K562 (cell line): ENCODE results near the gene PLCB3. TPM values are rescaled to one million over a fixed set of nuclear protein-coding genes. Genes with fewer than 3 reads are reported as not detected.

ENCODE experiments used
- BDP1 ChIP-seq: IDR thresholded peaks from 3 replicates; pipeline ENCODE4 v1.6.1; 2011; ENCODE audit not compliant: insufficient read length, insufficient read depth
- CBFA2T2 ChIP-seq: fragments of 450-650 bp; conservative IDR thresholded peaks from 2 replicates; pipeline ENCODE4 v1.6.1; 2017; ENCODE audit warnings: mild to moderate bottlenecking
- CREB3L1 ChIP-seq: fragments of 450-650 bp; IDR thresholded peaks from 2 replicates; pipeline ENCODE4 v1.6.1; 2014; ENCODE audit warnings: low read depth, mild to moderate bottlenecking, moderate library complexity, borderline replicate concordance
- CTCF ChIP-seq, 3 experiments: IDR thresholded peaks in 2 of 3; conservative IDR thresholded peaks in 1 of 3; 2 replicates each; pipeline ENCODE4 v1.5.1; 2011 to 2012; ENCODE audit warnings: low read length in 3 of 3, mild to moderate bottlenecking in 3 of 3, control low read depth in 2 of 3, improper control_type of control experiment in 1 of 3, inconsistent platforms in 1 of 3, low read depth in 1 of 3, mixed read lengths in 1 of 3, moderate library complexity in 1 of 3; ENCODE audit not compliant: insufficient read depth in 2 of 3
- DIDO1 ChIP-seq: fragments of 450-650 bp; IDR thresholded peaks from 2 replicates; pipeline ENCODE4 v1.6.1; 2016; ENCODE audit warnings: low read depth, missing biosample characterization, missing genetic modification characterization
- GABPA ChIP-seq: fragments of 200-800 bp; sonication (Bioruptor generic); conservative IDR thresholded peaks from 2 replicates; pipeline ENCODE4 v1.6.1; 2016; ENCODE audit warnings: low read depth, missing genetic modification characterization, missing compliant biosample characterization
- LEF1 ChIP-seq: fragments of 450-650 bp; IDR thresholded peaks from 2 replicates; pipeline ENCODE4 v1.6.1; 2016; ENCODE audit warnings: mild to moderate bottlenecking
- MAFK ChIP-seq: IDR thresholded peaks from 2 replicates; pipeline ENCODE4 v1.6.1; 2011; ENCODE audit warnings: low read length, improper control_type of control experiment
- MCM5 ChIP-seq: fragments of 450-650 bp; IDR thresholded peaks from 2 replicates; pipeline ENCODE4 v1.6.1; 2016; ENCODE audit warnings: low read depth
- NCOA4 ChIP-seq: fragments of 450-650 bp; IDR thresholded peaks from 2 replicates; pipeline ENCODE4 v1.6.1; 2018; ENCODE audit warnings: mild to moderate bottlenecking; ENCODE audit not compliant: partially characterized antibody
- PRDM10 ChIP-seq: fragments of 450-650 bp; IDR thresholded peaks from 2 replicates; pipeline ENCODE4 v1.6.1; 2018; ENCODE audit not compliant: partially characterized antibody
- PTBP1 ChIP-seq: fragments of 200-400 bp; formaldehyde crosslinking; IDR thresholded peaks from 2 replicates; pipeline ENCODE4 v1.6.1; 2017; ENCODE audit warnings: low read depth, low read length
- RBM22 ChIP-seq: fragments of 200-400 bp; formaldehyde crosslinking; IDR thresholded peaks from 2 replicates; pipeline ENCODE4 v1.6.1; 2018; ENCODE audit warnings: low read length, low read depth; ENCODE audit not compliant: poor library complexity, severe bottlenecking
- RNF2 ChIP-seq: sonication (generic); IDR thresholded peaks from 2 replicates; pipeline ENCODE4 v1.6.1; 2016
- USF1 ChIP-seq: sonication (generic); formaldehyde crosslinking; IDR thresholded peaks from 2 replicates; pipeline ENCODE4 v1.9.0; 2022; ENCODE audit warnings: mild to moderate bottlenecking, missing genetic modification reagents
- ZFP91 ChIP-seq: sonication (generic); formaldehyde crosslinking; IDR thresholded peaks from 2 replicates; pipeline ENCODE4 v1.8.0; 2022; ENCODE audit warnings: mild to moderate bottlenecking, missing genetic modification reagents
- ZNF282 ChIP-seq: sonication (generic); formaldehyde crosslinking; IDR thresholded peaks from 2 replicates; pipeline ENCODE4 v1.8.1; 2023; ENCODE audit warnings: missing genetic modification reagents
- ZSCAN29 ChIP-seq: fragments of 450-650 bp; IDR thresholded peaks from 2 replicates; pipeline ENCODE4 v1.6.1; 2017
- polyA plus RNA-seq, 8 experiments: library from polyadenylated mRNA; depleted of rRNA in 4 of 8; stranded (reverse) in 5 of 8; unstranded in 3 of 8; fragments of >200 nt; fragmentation: Nextera tagmentation in 2 of 8; fragmentation: Illumina TruSeq in 1 of 8; extraction: Ambion mirVana in 2 of 8; extraction: Trizol in 1 of 8; gene quantifications; 2 replicates each; pipeline versions ENCODE4 v1.2.1 to v1.2.3, GENCODE V29; 2011 to 2014; ENCODE audit warnings: inconsistent platforms in 1 of 8, missing spikeins in 1 of 8
- total RNA-seq, 7 experiments: library from RNA; depleted of rRNA in 6 of 7; stranded (reverse); fragments of >200 nt in 6 of 7; fragmentation: Illumina TruSeq in 2 of 7; extraction: Trizol in 2 of 7; gene quantifications; 2 replicates each; pipeline versions ENCODE4 v1.2.1 to v1.2.3, GENCODE V29; 2011 to 2021; ENCODE audit warnings: low replicate concordance in 1 of 7

Gene PLCB3
- total and polyA plus RNA-seq, 9 of the 15 experiments (the other 6 are each of a cell fraction or from before 2014, with no cell fraction given) = 0.31 to 44.8 (median 14.6) TPM

GRCh38 chr11:64269540-64270220 lies 18.4 kb downstream of the PLCB3 start (continued):
- TF ChIP-seq PRDM10 = peak; percentile 10
- no peak for TF ChIP-seq NCOA4
- TF ChIP-seq CREB3L1 = no peak
- TF ChIP-seq BDP1 = no peak
- peak; percentile 70; the same call in 1 of the 2 replicates for TF ChIP-seq ZNF282 (CRISPR knock-in tag)
- TF ChIP-seq LEF1 = no peak
- TF ChIP-seq CBFA2T2 = no peak
- TF ChIP-seq RNF2 = no peak
- no peak for TF ChIP-seq ZFP91 (CRISPR knock-in tag)
- TF ChIP-seq MCM5 = no peak
- peak; percentile 48 for TF ChIP-seq MAFK
- peak; percentile 16 to 48 (median 37); a peak in 4 of 6 replicates for TF ChIP-seq CTCF (IDR thresholded peaks at IDR 0.05 in 2 of 3, conservative IDR thresholded peaks at IDR 0.05 in 1 of 3; ENCODE audit: insufficient read depth in 2 of 3, low read depth in 1 of 3, low read length in 3 of 3)
- TF ChIP-seq ZSCAN29 = 0 out of 2 replicates have a peak, but pooled peaks have one; percentile 16
- TF ChIP-seq GABPA (tag) = peak; percentile 99
- 0 out of 2 replicates have a peak, but pooled peaks have one; percentile 65 for TF ChIP-seq DIDO1 (tag)
- TF ChIP-seq PTBP1 = no peak
- TF ChIP-seq RBM22 = peak; percentile 89
- no peak; the same call in 1 of the 2 replicates for TF ChIP-seq USF1 (CRISPR knock-in tag)
